ENCODE measurements around the gene CACNB3.

The CACNB3 gene

DNA sequence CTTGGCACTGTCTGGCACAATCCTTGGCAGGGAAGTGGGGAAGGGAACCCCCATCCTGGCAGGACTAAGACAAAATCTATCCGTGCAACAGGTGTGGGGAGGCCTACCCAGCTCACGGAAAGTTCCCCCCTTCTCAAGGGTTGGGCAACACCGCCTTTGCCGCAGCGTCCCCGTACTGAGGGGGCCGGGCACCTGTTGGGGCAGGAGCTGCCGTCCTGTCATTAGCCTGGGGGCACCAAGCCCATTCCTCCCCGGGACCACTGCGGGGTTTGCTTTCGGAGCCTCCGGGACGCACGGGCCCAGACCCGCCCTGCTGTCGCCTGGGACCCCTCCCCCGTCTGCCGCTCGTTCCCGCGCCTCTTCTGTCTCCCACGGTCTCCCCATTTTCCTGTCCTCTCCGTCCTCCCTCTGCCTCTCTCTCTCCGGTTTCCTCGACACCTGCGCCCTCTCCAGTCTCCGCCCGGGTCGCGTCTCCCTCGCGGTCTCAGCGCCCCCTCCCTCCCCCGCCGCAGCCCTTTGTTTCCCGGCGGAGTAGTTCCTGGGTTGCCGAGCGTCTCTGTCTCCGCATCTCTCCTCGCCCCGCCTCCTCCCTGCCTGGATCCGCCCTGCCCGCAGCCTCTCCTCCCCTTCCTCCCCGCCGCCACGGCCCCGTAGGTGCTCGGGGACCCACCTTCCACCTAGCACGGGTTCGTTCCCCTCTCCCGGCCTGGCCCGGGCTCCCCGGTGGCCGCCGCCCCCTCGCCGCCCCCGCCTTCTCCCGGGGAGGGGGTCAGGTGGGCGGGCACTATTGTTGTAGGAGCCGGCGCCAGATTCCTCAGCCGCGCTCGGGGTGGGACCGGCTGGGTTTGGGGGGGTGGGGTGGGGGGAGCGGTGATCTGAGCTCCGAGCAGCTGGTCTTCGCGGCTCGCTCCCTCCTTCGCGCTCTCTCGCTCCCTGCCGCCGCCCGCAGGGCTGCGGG lies at the start of gene CACNB3:
Gene CACNB3, plus strand, starts transcription at position 624 of the 958 bp plus-strand sequence. CDS start 434 bp downstream, outside the sequence.
- DNase-seq (ENCODE audit: low read depth in 3 of 3), result peak; percentile 49 to 79 (median 49)

- no peak for DNase-seq (ENCODE audit: low read depth in 3 of 3)
Measured at GRCh38 chr12:48768736-48769135, 49.6 kb upstream of the CACNB3 start.

DNA sequence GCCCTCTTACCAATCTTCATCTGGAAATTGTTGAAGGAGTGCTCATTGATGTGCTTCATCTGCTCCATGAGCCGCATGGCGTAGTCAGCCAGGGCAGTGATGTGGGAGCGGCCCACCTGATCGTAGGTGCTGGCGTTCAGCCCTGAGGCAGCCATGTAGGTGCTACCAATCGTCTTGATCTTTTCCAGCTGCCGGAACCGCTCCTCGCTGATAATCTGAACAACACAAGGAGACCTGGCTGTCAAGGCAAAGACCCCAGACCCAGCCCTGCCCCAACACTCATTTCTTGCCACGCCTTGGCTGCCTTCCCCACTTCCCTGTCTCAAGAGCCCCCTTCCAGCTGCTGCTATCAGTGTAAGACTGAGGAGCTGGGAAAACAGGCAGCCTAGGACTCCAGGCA lies 47.5 kb upstream of the CACNB3 start:
- no peak for DNase-seq (ENCODE audit: low read depth in 3 of 3)

DNA sequence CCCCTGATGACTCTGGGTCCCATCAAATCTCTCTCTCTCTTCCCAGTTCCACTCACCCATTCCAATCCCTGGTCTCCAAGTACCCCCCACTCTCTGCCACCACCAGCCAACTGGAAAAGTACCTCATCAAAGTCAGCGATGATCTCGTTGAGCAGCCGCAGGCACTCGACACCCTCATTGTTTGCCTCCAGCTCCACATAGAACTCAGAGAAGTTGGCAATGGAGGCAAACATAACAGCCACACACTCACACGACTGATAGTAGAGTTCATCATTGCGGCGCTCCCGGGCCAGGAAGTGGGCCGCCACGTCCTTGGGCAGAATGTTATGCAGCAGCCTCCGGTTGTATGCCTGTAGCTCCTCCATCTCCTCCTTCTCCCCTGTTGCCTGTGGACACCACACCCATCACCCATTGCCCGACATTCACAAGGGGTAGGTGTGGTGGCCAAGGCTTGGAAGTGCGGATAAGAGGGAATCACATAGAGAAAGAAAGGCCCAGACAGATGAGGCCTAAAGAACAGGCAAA lies 46.6 kb upstream of the CACNB3 start:
- DNase-seq (ENCODE audit: low read depth in 3 of 3), result no peak

- DNase-seq (ENCODE audit: low read depth in 3 of 3), result no peak
Measured at GRCh38 chr12:48773686-48774085, 44.6 kb upstream of the CACNB3 start.

- DNase-seq (ENCODE audit: low read depth in 3 of 3), result no peak
Measured at GRCh38 chr12:48774516-48774915, 43.8 kb upstream of the CACNB3 start.

DNA sequence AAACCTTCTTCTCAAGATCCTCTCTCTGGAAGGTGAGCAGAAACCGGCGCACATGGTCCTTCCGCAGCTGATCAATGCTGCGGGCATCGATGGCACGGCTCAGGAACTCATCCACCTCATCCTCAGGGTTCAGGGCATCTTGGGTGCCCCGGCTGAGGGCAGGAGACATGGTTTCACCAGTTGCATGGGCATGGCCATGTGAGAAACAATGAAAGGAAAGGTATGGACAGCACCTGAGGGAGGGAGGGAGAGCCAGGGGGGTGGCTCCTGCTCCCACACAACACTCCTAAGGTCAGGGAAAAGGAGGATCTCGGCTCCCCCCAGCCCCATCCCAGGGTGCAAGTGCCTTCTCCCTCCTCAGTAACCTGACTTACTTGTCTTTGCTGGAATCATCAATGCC lies 43.0 kb upstream of the CACNB3 start:
- no peak for DNase-seq (ENCODE audit: low read depth in 3 of 3)

DNA sequence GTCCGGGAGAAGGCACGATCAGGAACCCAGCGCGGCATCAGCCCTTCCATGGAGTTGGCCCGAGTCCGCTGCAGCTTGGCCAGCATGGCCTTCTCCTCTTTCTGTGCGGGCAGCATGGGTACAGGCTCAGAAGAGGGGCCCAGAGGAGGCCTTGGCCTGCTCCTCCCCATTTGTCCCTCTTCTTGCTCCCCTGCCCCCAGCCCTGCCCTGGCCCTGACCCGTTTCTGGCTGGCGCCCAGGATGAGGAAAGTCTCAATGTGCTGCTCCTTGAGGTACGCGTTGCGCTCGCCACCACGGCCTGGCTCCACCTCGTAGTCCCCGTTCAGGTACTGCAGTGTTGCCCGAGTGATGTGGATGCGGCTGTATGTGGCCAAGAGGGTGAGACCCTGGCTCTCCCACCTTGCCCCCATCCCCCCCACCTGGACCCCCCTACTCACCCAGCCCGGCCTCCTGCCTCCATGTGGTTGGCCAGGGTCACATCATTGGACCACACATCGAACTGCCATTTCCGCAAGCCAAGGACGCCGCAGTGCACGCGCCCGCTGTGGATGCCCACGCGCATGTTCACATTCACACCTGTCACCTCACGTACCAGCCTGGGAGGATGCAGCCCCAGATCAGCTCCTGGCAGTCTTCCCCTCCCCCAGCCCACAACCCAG lies 42.2 kb upstream of the CACNB3 start:
- no peak for DNase-seq (ENCODE audit: low read depth in 3 of 3)

GRCh38 chr12:48776956-48777355 lies 41.3 kb upstream of the CACNB3 start:
- DNase-seq (ENCODE audit: low read depth in 3 of 3), result no peak

DNA sequence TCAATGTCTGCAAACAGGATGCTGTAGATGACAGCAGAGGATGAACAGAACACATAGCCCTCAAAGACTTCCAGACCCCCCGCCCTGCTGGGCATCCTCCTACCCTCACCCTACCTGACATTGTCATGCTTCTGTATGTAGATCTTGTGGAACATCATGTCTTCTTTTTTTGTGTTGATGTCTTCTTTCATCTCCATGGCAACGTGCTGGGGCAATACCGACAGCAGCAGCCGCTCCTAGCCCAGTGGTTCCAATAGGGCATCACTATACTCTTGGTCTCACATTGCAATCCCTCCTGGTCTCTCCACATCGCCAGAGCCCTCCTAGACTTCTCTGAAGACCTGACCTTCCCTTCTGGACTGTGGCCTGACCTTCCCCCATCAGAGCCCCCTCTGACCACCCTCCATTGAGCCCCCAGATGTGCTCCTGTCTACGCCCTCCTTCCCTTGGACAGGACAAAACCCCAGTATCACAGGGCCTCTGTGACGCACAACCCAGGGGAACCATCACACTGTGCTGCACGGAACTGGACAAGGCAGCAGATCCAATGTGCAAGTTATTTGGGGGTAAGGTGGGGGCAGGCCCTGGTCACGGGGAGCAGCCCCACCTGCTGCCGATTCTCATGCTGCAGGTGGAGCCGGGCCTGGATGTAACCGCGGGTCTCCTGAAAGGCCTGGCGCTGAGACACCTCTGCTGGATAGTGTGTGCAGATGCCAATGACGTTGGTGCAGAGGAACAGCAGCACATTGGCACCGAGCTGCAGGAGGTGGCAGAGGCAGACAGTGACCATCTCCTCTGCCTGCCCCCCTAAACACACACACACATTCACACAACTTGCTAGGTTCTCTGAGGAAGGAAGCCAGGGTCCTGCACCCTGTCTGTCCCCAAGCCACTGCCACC lies 40.5 kb upstream of the CACNB3 start:
- DNase-seq (ENCODE audit: low read depth in 3 of 3), result no peak

DNA sequence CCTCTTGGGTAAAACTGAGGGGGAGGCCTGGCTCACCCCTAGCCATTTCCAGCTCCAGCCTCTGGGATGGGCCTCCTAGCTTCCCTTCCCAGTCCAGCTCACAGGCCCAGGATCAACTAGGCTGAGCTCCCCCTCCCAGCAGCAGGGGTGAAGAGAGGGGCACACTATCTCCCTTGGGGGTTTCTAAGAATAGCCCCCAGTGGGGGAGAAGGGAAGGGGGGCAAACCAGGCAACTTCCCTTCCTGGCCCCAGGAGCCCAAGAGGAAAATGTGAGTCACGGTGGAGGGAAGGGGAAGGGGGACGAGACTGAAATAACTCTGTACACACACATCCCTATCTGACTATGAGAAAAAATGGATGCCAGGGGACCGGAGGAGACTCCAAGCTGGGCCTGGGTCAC lies 38.4 kb upstream of the CACNB3 start:
- DNase-seq (ENCODE audit: low read depth in 3 of 3), result no peak

- DNase-seq (ENCODE audit: low read depth in 3 of 3), result no peak
Measured at GRCh38 chr12:48780381-48781025, 37.8 kb upstream of the CACNB3 start.

- no peak for DNase-seq (ENCODE audit: low read depth in 3 of 3)
Measured at GRCh38 chr12:48781750-48782456, 36.4 kb upstream of the CACNB3 start.

DNA sequence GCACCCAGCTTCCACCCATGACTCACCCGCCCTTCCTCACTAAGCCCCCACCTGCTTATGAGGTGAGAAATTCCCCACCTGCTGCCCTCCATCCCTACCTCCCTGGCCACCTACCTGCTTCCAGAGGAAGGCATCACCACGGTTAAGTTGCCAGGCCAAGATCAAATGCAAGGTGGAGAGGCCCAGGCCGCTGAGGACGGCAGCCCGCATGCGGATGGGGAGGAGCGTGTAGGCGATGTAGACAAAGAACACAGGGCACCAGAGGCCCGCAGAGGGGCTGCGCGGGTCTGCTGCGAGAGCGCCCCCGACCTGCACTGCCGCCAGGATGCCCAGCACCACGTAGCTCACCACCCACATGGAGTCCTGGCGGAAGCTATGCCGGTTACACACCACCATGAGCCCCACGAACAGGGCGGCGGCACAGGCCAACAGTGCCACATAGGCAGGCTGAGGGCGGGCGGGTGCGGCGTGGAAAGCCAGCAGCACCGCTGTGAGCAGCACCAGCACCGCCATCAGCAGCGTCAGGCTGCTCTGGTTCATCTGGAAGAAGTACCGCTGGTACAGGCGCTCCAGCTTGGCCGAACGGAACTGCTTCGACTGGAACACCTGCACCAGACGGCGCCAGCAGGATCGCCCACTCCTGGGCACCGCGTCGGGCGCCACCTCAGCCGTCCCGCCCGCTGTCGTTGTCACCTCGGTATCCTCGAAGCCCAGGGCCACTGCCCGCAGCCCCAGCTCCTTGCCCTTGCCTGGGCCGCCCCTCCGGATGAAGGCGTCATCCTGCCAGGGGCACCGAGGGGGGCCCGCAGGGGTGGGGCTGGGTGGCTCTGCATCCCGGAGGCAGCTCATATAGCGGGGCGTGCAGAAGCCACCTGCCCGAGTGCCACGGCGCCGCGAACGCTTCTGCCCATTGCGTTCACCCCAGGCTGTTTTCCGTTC lies 35.6 kb upstream of the CACNB3 start:
- DNase-seq (ENCODE audit: low read depth in 3 of 3), result no peak

GRCh38 chr12:48783432-48783831 lies 34.9 kb upstream of the CACNB3 start:
- DNase-seq (ENCODE audit: low read depth in 3 of 3), result no peak

- DNase-seq (ENCODE audit: low read depth in 3 of 3), result no peak
Measured at GRCh38 chr12:48786591-48787544, 31.4 kb upstream of the CACNB3 start.

DNA sequence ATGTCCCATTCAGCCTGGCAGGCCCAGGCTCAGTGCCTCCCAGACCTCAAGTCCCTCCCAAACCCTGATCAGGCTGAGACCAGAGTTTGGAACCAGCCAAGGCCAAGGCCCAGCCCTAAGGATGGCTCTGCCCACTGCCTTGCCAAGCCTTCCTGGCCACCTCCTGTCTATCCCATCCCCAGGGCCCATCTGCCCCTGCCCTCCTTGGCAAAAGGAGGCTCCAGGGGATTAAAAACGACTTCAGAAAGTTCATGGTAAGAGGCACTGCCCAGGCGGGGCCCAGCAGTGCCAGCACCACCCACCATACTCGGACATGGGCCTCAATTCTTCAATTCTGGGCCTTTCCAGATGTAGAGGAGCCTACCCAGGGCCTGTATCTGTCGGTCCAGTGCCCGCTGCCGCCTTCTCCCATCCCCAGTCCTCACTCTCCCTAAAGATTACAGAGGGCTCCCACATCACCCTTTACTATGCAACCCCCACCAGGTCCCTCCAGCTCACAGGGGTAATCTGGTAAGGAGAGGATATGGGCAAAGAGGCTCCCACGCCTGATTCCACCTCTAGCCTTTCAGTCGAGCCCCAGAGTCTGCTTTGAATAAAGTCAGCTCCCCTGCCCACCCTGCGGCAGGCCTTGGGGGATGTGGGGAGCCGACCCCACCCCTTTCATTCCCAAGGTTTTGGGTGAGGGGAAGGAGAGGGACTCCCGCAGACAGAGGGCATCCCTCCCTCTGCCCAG lies 30.3 kb upstream of the CACNB3 start:
- no peak for DNase-seq (ENCODE audit: low read depth in 3 of 3)

DNA sequence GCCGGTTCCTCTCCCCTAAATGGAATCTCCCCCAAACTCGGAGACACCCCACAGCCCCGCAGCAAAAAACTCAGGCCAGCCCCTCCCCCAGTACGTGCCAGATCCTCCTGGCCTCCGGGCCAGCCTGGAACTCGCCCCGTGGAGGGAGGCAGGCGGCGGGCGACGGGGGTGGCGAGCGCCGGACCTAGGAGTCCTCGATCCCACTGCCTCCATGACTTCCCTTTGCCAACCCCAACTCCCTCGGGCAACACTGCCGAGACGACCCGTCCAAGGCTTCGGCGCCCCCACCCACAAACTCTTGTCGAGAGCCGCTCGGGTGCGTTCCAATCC lies 29.8 kb upstream of the CACNB3 start:
- no peak for DNase-seq (ENCODE audit: low read depth in 3 of 3)

All from stimulated activated CD4-positive, alpha-beta T cell treated with anti-CD3 and anti-CD28 coated beads, TNF-alpha, amount 100 ng/mL, for 48 hours (primary cell).